GM18951 (cell line): ENCODE data around the gene HERC3.
A peak's percentile ranks its signal among the peaks of the same experiment; 100 is the strongest.

ENCODE experiments used
- POLR2A ChIP-seq: IDR thresholded peaks from 4 replicates; pipeline ENCODE4 v1.6.1; 2011; ENCODE audit warnings: mild to moderate bottlenecking; ENCODE audit not compliant: insufficient read length, insufficient read depth; ENCODE audit errors: extremely low read depth
- in situ Hi-C: fragments of 300-500 bp; cut with MboI; formaldehyde crosslinking; loops from one replicate; pipeline ENCODE4 v1.12.0; 2022; ENCODE audit warnings: low sequenced_read_pairs, mixed read lengths, inconsistent platforms; ENCODE audit not compliant: unreplicated experiment

Gene HERC3

DNA sequence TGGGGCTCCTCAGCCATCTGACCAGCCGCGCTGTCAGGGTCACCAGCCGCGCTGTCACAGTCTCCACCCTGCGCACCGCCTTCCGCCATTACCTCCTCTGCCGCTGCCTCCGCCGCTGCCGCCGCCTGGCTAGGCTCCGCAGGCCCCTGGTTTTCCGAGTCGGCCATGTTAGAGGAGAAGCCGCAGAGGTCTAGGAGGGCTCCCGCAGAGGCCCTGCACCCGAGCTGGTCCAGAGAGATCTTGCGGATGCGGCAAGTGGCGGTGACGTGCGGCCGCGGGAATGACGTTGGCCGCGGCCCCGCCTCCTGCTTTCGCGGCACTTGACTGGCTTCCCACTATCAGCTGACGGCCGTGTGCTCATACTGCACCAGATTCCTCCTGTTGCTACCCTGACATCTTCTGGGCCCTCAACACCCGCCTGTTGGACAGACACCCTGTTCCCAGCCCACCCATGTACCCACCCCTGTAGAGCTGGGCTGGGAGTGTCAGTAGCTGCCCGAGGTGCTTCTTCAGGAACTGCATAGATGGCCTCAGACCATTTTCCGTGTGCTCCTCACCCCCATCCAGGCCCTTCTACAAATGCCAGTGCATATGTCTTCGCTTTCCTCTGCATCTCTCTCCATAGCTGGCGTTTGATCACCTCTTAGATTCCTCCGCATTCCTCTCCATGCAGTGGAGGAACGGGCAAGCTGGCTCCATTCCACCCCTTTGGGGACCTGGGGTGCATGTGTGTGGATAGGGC lies 105.5 kb downstream of the HERC3 start, which contains the start of gene NAP1L5:
TSS of gene NAP1L5 (minus strand) at position 242 of the 742 bp plus-strand sequence. CDS start at position 167, 75 bp downstream.
- in situ Hi-C loops: loop anchor here (25.0 kb wide), 1 partner anchor 315 kb away; no protein-coding TSS in a partner anchor
- TF ChIP-seq POLR2A: peak; percentile 55

DNA sequence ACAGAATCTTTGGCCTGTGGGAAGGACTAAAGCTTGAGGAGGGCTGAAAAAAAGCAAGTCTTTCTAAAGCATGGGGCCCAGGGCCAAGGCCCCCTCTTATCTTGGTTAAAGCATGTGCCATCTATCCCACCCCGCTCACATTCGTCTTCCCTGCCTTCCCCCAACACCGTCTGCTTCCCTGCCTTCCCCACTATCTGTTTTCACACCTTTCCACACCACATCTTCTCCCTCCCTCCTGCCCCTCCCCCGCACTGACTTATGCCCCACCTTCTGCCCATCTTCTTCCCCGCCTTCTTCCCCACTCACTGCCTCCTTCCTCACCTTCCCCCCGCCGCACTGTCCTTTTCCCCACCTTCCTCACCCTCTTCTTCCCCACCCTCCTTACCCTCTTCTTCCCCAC lies 106.2 kb downstream of the HERC3 start:
- no peak for TF ChIP-seq POLR2A
- in situ Hi-C loops: loop anchor here (25.0 kb wide), 1 partner anchor 314 kb away; no protein-coding TSS in a partner anchor

DNA sequence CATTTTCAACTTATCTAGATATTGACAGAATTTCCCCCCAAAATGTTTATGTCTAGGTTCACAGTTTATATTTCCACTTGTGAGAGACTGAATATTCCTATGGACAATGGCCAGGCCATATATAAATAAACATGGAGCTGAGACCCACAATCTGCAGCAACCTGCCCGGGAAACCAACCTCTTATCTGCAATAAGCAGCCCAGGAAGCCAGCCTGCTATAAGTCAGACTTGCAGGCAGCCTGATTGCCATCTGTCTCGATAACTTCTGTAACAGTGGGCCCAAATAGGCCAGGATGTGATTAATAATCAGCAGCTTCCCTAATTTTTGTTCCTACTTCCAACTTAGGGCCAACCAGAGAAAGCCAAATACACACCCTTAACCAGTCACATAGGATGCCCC lies 110.5 kb downstream of the HERC3 start:
- TF ChIP-seq POLR2A: no peak
- in situ Hi-C loops: no loop called here

DNA sequence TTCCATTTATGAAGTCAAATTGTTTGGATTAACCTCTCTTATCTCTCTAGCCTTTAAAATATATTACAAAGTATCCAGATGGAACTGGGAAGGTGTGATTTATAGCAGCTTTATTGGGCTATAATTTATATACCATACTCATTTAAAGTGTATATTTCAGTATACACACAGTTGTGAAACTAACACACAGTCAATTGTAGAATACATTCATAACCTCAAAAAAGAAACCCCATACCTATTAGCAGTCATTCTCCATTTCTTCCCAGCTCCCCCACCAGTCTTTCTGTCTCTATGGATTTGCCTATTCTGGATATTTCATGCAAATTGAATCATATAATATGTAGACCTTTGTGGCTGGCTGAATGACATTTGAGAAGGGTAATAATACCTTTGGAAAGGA lies 112.9 kb downstream of the HERC3 start:
- TF ChIP-seq POLR2A: no peak
- in situ Hi-C loops: no loop called here

DNA sequence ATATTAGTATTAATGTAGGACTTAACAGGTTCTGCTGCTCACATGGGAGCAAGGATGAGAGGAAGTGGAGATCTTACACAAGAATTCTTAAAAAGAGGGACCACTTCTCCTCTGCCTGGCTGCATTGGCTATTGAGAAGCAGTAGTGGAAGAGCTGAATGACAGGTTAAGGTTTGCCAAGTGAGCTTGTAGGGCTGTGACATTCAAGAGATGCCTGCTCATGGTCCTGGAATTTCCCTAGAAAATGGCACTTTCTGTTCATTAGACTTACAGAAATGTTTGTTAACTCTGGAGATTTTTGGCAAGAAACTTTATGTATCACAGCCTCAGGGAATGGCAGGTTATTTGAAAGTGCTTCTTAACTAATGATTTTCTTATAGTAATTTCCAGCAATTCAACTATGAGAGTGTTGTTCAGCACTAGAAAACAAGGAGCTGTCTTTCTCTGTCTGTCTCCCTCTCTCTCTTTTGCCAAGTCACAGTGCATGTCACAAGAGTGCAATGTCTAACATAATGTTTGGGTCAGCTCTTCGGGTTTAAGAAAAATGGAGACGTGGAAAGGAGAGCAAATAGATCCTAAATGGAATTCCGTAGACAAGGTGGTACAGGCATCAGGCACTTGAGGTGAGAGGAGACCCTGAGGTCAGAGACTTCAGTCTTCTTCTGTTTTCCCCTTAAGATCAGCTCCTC lies 113.7 kb downstream of the HERC3 start:
- no peak for TF ChIP-seq POLR2A
- in situ Hi-C loops: no loop called here

GRCh38 chr4:88706574-88706973 lies 114.3 kb downstream of the HERC3 start:
- in situ Hi-C loops: no loop called here
- no peak for TF ChIP-seq POLR2A

DNA sequence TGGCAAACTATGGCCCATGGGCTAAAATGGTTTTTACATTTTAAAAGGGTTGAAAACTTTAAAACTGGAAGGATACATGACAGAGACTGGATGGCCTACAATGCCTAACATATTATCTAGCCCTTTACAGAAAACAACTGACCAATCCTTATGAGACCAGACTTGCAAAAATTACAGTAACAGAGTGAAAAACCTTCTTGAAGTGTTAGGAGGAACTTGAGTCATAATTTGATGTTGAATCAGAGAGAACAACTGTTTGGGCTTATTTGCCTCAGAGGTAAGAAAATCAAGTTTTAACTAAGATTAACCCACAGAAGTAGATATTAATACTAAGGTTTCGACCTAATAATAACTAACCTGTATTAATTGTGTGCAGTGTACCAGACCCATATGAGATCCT lies 117.7 kb downstream of the HERC3 start:
- no peak for TF ChIP-seq POLR2A
- in situ Hi-C loops: no loop called here

DNA sequence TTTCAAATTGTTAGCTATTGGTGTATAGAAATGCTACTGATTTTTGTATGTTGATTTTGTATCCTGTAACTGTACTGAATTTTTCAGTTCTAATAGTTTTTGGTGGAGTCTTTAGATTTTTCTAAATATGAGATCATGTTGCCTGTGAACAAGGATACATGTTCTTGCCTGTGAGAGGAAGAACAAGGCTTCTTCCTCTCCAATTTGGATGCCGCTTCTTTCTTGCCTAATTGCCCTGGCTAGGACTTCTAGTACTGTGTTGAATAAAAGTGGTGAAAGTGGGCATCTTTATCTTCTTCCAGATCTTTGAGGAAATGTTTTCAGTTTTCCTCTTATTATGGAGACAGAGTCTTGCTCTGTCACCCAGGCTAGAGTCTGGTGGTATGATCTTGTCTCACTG lies 121.5 kb downstream of the HERC3 start:
- TF ChIP-seq POLR2A: no peak
- in situ Hi-C loops: no loop called here

GRCh38 chr4:88718098-88718497 lies 125.8 kb downstream of the HERC3 start:
- in situ Hi-C loops: no loop called here
- TF ChIP-seq POLR2A: no peak

- no peak for TF ChIP-seq POLR2A
- in situ Hi-C loops: no loop called here
Measured at GRCh38 chr4:88719381-88719780, 127.1 kb downstream of the HERC3 start.

DNA sequence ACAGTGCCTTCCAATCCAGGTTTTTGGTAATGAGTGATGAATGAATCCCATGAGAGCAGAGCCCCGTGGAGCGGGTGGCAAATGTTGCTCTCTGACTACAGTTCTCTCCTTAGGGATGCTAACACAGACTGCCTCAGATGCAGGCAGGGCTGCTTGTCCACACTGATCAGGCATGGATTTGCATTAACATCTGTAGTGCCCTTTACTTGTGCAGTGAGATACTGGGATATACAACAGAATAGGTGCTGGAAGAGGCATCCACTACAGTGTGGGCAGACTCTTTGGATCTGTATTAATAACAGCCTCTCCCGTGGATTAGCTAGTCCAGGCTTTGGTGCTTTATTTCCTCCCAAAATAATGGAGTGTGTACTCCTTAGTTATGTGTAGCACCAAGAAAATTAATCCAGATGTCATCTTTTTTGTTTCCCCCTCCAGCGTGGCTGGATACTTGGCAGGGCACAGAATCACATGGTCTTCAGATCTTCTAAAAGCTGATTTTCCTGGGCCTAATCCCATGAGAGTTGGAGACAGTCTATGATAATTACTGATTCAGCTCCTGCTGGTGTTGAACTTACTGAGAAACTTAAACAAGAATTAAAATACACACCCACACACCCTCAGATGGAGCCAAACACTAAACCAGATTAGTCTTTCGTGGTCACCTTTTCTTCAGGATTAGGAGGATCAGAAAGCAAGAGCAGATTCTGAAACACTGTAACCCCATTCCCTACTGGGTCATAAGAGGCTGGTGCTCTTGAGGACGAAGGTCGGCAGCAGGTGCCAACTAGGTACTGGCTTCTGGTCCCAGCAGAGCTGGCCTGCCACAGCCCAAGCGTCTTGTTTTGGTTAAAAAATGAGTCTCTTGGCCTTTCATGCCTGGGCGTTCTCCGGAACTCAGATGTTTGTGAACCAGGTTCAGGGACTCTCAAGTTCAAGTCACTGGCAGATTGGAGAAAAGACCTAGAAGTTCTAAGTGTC lies 128.5 kb downstream of the HERC3 start:
- TF ChIP-seq POLR2A: no peak
- in situ Hi-C loops: no loop called here

DNA sequence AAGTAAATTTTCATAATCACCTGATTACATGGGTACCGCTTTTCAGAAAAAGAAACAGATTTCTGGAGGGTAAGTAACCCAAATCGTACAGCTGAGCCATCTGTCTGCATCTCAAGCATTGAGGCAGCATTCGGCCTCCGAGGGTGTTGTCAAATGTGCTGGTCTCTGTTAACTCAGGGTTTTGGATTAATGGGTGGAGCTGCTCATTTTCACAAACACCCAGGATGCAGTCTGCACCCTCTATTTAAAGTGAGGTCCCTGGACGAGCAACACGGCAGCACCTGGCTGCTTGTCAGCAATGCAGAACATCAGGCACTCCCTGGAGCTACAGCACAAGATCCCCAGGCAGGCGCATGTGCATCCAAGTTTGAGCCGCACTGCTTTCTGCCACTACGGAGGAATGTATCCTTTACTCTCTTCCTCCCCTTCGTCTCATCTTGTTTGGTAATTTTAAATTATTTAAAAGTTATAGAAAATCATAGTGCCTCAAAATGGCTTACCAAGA lies 130.0 kb downstream of the HERC3 start:
- no peak for TF ChIP-seq POLR2A
- in situ Hi-C loops: no loop called here

DNA sequence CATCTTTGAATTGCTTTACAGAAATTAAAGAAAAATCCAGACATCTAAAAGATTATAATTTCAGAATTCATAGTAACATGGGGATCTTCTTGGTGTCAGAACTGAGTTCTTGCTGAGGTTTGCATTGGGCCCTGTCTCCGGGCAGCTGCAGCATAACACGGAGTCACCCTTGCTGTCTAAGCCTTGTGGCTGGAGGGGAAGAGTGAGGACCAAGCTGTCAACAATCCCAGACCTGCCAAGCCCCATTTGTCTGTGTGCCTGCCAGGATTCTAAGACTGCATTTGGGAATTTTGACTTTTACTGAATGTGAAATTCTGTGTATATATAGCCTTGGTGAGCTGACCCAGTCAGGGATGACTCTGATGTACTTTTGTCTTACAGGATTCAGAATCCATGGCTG lies 130.5 kb downstream of the HERC3 start:
- no peak for TF ChIP-seq POLR2A

More for the DNA sequence above, 130.5 kb downstream of the HERC3 start:
- in situ Hi-C loops: no loop called here
